HG03565 (cell line): ENCODE data around the gene SETMAR.
"Not testable (repeated sequence)": the region's sequence is repeated elsewhere in the genome, so short reads cannot be mapped to it uniquely, and the experiment has no call there.

Source experiments
- ATAC-seq: cut with Tn5 transposase; IDR thresholded peaks from one replicate; pipeline ENCODE4 v1.9.1; 2021; ENCODE audit warnings: mild to moderate bottlenecking, moderate library complexity; ENCODE audit not compliant: unreplicated experiment

The SETMAR gene

GRCh38 chr3:4303187-4304123, at the start of gene SETMAR:
Gene SETMAR (plus strand): TSS chr3:4303369. CDS start chr3:4303371, 2 bp downstream.
- peak; percentile 92 for ATAC-seq

GRCh38 chr3:4261406-4261805, 41.8 kb upstream of the SETMAR start:
- no peak for ATAC-seq

GRCh38 chr3:4264040-4264439, 39.1 kb upstream of the SETMAR start:
- ATAC-seq, result no peak

- ATAC-seq, result peak; percentile 79
Observed at GRCh38 chr3:4270720-4271119, 32.4 kb upstream of the SETMAR start.

- ATAC-seq, result no peak
Observed at GRCh38 chr3:4271834-4272233, 31.3 kb upstream of the SETMAR start.

GRCh38 chr3:4279516-4280105, 23.6 kb upstream of the SETMAR start:
- no peak for ATAC-seq

- no peak for ATAC-seq
Observed at GRCh38 chr3:4281991-4282390, 21.2 kb upstream of the SETMAR start.

GRCh38 chr3:4284865-4285264, 18.3 kb upstream of the SETMAR start:
- ATAC-seq, result no peak

GRCh38 chr3:4289044-4289443, 14.1 kb upstream of the SETMAR start:
- no peak for ATAC-seq

- peak; percentile 78 for ATAC-seq
Observed at GRCh38 chr3:4290272-4290893, 12.8 kb upstream of the SETMAR start.

- no peak for ATAC-seq
Observed at GRCh38 chr3:4292301-4292700, 10.9 kb upstream of the SETMAR start.

GRCh38 chr3:4294616-4295327, 8.4 kb upstream of the SETMAR start:
- no peak for ATAC-seq

GRCh38 chr3:4296454-4296853, 6.7 kb upstream of the SETMAR start:
- ATAC-seq, result not testable (repeated sequence)

GRCh38 chr3:4297486-4297885, 5.7 kb upstream of the SETMAR start:
- ATAC-seq, result no peak

- ATAC-seq, result no peak
Observed at GRCh38 chr3:4302747-4303146, 422 bp upstream of the SETMAR start.

GRCh38 chr3:4305210-4305609, 2.0 kb downstream of the SETMAR start:
- not testable (repeated sequence) for ATAC-seq

- ATAC-seq, result no peak
Observed at GRCh38 chr3:4306091-4306490, 2.9 kb downstream of the SETMAR start.

GRCh38 chr3:4306860-4307259, 3.7 kb downstream of the SETMAR start:
- no peak for ATAC-seq

GRCh38 chr3:4309491-4310128, 6.4 kb downstream of the SETMAR start:
- no peak for ATAC-seq

- ATAC-seq, result no peak
Observed at GRCh38 chr3:4310971-4311370, 7.8 kb downstream of the SETMAR start.

GRCh38 chr3:4311496-4311895, 8.3 kb downstream of the SETMAR start:
- no peak for ATAC-seq
